ENCODE results near the gene UTRN.

The UTRN gene

GRCh38 chr6:144307880-144308279, 22.7 kb downstream of the UTRN start:
- Mint-ChIP-seq H3K4me1 (ENCODE audit: low read depth in 2 of 2) (peaks cover 34 to 45% of the 10 kb centered on the region in 2 donors), H3K36me3 (ENCODE audit: insufficient read depth) (no peaks in the 10 kb centered on the region), H3K27me3 (no peaks in the 10 kb centered on the region), H3K27ac (no peak overlapping the region), H3K4me3 (no peak overlapping the region), H3K9me3 (no peaks in the 10 kb centered on the region)
- ATAC-seq (replicated peaks) (no peak), DNase-seq (no peak)

- ATAC-seq (replicated peaks) (no peak), DNase-seq (no peak)
- Mint-ChIP-seq H3K4me1 (ENCODE audit: low read depth in 2 of 2) (peaks cover 20 to 39% of the 10 kb centered on the region in 2 donors), H3K27me3 (no peaks in the 10 kb centered on the region), H3K27ac (peak overlapping the region; percentile 52 to 64), H3K9me3 (no peaks in the 10 kb centered on the region), H3K36me3 (ENCODE audit: insufficient read depth) (no peaks in the 10 kb centered on the region), H3K4me3 (peak overlapping the region; percentile 74 to 75)
Measured at GRCh38 chr6:144310765-144311164, 25.6 kb downstream of the UTRN start.

GRCh38 chr6:144311361-144311760, 26.2 kb downstream of the UTRN start:
- Mint-ChIP-seq H3K4me3 (peak overlapping the region; percentile 74 to 75), H3K36me3 (ENCODE audit: insufficient read depth) (no peaks in the 10 kb centered on the region), H3K27me3 (no peaks in the 10 kb centered on the region), H3K27ac (peak overlapping the region; percentile 52 to 64), H3K4me1 (ENCODE audit: low read depth in 2 of 2) (peaks cover 17 to 37% of the 10 kb centered on the region in 2 donors), H3K9me3 (no peaks in the 10 kb centered on the region)
- ATAC-seq (replicated peaks) (no peak), DNase-seq (no peak)

- Mint-ChIP-seq H3K36me3 (ENCODE audit: insufficient read depth) (no peaks in the 10 kb centered on the region), H3K9me3 (no peaks in the 10 kb centered on the region), H3K4me1 (ENCODE audit: low read depth in 2 of 2) (peaks cover 22 to 37% of the 10 kb centered on the region in 2 donors), H3K27me3 (no peaks in the 10 kb centered on the region), H3K27ac (no peak overlapping the region), H3K4me3 (no peak overlapping the region)
- no peak for ATAC-seq (replicated peaks)
- DNase-seq = no peak
Measured at GRCh38 chr6:144314003-144314485, 28.9 kb downstream of the UTRN start.

- no peak overlapping the region for H3K27ac Mint-ChIP-seq
- no peaks in the 10 kb centered on the region for H3K9me3 Mint-ChIP-seq
- DNase-seq = no peak
- ATAC-seq (replicated peaks) = no peak
- no peak overlapping the region for H3K4me3 Mint-ChIP-seq
- peaks cover 21 to 35% of the 10 kb centered on the region in 2 donors for H3K4me1 Mint-ChIP-seq (ENCODE audit: low read depth in 2 of 2)
- H3K36me3 Mint-ChIP-seq (ENCODE audit: insufficient read depth) = no peaks in the 10 kb centered on the region
- no peaks in the 10 kb centered on the region for H3K27me3 Mint-ChIP-seq
Measured at GRCh38 chr6:144314562-144314961, 29.4 kb downstream of the UTRN start.

DNA sequence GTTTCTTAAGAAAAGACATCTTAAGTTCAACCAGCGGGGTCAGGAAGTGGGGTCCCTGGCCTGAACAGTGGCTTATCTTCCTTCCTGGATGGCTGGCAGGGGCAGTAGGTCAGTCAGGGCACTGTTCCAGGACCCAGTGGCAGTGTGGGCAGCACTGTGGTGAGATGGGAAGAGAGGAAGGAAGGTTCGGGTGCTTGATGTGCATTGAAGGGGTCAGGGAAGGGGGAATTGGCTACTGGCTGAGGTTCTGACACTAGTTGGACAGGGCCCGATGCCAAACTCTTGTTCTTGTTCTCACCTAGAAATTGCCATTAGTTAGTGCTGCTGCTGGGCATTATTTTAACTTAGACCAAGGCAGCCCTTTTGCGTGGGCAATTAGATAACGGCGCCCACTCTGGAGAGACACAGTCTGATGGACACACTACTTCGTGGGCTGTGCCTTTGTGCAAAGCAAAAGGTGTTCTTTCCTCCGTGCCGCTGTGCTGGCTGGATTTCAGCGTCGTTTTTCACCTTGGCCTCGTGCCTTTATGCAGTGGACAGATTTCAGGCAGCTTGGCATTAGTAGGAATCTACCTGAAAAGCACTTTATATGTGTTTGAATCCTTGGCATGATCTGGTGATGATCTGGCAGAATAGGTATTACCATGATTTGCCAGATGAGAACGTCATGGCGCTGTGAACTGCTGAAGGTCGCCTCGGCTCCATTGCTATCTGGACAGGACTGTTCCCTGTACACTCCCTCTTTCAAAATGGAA, 30.3 kb downstream of the UTRN start:
- Mint-ChIP-seq H3K9me3 (no peaks in the 10 kb centered on the region), H3K4me1 (ENCODE audit: low read depth in 2 of 2) (peaks cover 16 to 31% of the 10 kb centered on the region in 2 donors), H3K27me3 (no peaks in the 10 kb centered on the region), H3K36me3 (ENCODE audit: insufficient read depth) (no peaks in the 10 kb centered on the region), H3K27ac (peak overlapping the region in 1 of 2 donors; percentile 66), H3K4me3 (no peak overlapping the region)
- ATAC-seq (replicated peaks) (no peak), DNase-seq (no peak)

DNA sequence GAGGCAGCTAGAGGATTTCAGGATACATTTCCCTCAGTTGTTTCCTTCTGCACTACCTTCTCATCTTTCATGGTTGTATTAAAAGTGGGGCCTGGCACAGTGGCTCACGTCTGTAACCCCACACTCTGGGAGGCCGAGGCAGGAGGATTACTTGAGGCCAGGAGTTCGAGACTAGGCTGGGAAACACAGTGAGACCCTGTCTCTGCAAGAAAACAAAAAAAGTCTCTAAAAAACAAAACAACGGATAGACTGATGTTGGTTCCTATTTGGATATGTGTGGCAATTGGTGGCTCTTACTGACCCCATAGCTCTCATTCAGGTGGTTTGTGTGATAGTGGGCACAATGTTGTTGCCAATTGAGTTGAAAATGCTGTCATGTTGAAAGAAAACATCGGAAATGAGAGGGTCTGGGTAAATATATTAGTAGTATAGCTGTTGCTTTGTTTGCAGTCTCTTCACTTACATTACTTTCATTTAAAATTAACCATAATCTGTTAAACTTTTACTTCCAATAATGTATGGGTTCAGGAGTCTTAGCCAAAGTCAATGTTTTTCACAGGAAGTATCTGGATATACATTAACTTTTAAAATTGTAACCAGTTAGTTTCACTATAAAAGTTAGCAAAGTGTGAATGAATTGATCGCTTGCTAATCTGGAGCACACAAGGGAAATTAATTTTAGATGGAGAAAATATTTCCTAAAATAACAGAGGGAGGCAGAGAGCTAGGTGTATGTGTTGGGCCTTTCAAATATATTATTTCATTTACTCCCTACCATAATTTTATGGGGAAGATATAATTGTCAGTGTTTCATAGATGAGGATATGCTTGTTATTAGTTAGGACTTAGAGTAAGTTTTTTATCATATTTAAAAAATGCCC, 31.1 kb downstream of the UTRN start:
- Mint-ChIP-seq H3K36me3 (ENCODE audit: insufficient read depth) (no peaks in the 10 kb centered on the region), H3K9me3 (no peaks in the 10 kb centered on the region), H3K27me3 (no peaks in the 10 kb centered on the region), H3K4me3 (no peak overlapping the region), H3K27ac (peak overlapping the region in 1 of 2 donors; percentile 66), H3K4me1 (ENCODE audit: low read depth in 2 of 2) (peaks cover 12 to 24% of the 10 kb centered on the region in 2 donors)
- DNase-seq (no peak), ATAC-seq (replicated peaks) (no peak)

GRCh38 chr6:144316862-144317195, 31.7 kb downstream of the UTRN start:
- no peaks in the 10 kb centered on the region for H3K9me3 Mint-ChIP-seq
- ATAC-seq (replicated peaks) (no peak), DNase-seq (no peak)
- H3K4me3 Mint-ChIP-seq = no peak overlapping the region
- peaks cover 12 to 23% of the 10 kb centered on the region in 2 donors for H3K4me1 Mint-ChIP-seq (ENCODE audit: low read depth in 2 of 2)
- no peaks in the 10 kb centered on the region for H3K36me3 Mint-ChIP-seq (ENCODE audit: insufficient read depth)
- peak overlapping the region in 1 of 2 donors; percentile 66 for H3K27ac Mint-ChIP-seq
- H3K27me3 Mint-ChIP-seq = no peaks in the 10 kb centered on the region

DNA sequence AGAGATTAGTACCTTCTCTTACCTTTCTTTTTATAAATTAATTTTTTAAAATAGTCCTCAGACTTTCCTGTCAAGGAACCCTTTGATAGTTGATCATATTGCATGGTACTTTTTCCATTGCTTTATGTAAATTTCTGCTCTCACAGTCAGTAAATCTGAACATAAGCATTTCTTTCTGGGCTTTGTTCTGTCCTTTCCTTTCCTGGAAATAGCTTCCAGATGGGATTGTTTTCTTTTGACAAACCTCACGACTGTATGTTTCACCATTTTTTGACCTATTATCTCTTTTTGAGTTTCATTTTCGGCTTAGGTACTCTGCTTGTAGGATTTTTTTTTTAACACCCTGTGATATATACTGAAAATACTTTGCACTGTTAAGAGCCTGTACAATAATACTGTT, 32.6 kb downstream of the UTRN start:
- peak overlapping the region in 1 of 2 donors; percentile 15 for H3K4me3 Mint-ChIP-seq
- H3K27me3 Mint-ChIP-seq = no peaks in the 10 kb centered on the region
- DNase-seq (no peak), ATAC-seq (replicated peaks) (no peak)
- no peaks in the 10 kb centered on the region for H3K36me3 Mint-ChIP-seq (ENCODE audit: insufficient read depth)
- H3K4me1 Mint-ChIP-seq (ENCODE audit: low read depth in 2 of 2) = peaks cover 12 to 22% of the 10 kb centered on the region in 2 donors
- no peaks in the 10 kb centered on the region for H3K9me3 Mint-ChIP-seq
- H3K27ac Mint-ChIP-seq = no peak overlapping the region

GRCh38 chr6:144319211-144319610, 34.1 kb downstream of the UTRN start:
- H3K4me1 Mint-ChIP-seq (ENCODE audit: low read depth in 2 of 2) = peaks cover 12 to 19% of the 10 kb centered on the region in 2 donors
- no peaks in the 10 kb centered on the region for H3K36me3 Mint-ChIP-seq (ENCODE audit: insufficient read depth)
- no peak overlapping the region for H3K27ac Mint-ChIP-seq
- no peaks in the 10 kb centered on the region for H3K9me3 Mint-ChIP-seq
- no peak overlapping the region for H3K4me3 Mint-ChIP-seq
- no peak for ATAC-seq (replicated peaks)
- no peaks in the 10 kb centered on the region for H3K27me3 Mint-ChIP-seq
- DNase-seq = no peak

GRCh38 chr6:144320741-144321140, 35.6 kb downstream of the UTRN start:
- H3K4me3 Mint-ChIP-seq = no peak overlapping the region
- H3K27me3 Mint-ChIP-seq = no peaks in the 10 kb centered on the region
- peaks cover 10 to 19% of the 10 kb centered on the region in 2 donors for H3K4me1 Mint-ChIP-seq (ENCODE audit: low read depth in 2 of 2)
- no peak for ATAC-seq (replicated peaks)
- H3K27ac Mint-ChIP-seq = no peak overlapping the region
- DNase-seq = no peak
- no peaks in the 10 kb centered on the region for H3K9me3 Mint-ChIP-seq
- H3K36me3 Mint-ChIP-seq (ENCODE audit: insufficient read depth) = no peaks in the 10 kb centered on the region

- H3K36me3 Mint-ChIP-seq (ENCODE audit: insufficient read depth) = no peaks in the 10 kb centered on the region
- H3K9me3 Mint-ChIP-seq = no peaks in the 10 kb centered on the region
- H3K27me3 Mint-ChIP-seq = no peaks in the 10 kb centered on the region
- no peak overlapping the region for H3K4me3 Mint-ChIP-seq
- DNase-seq (no peak), ATAC-seq (replicated peaks) (no peak)
- peaks cover 2 to 13% of the 10 kb centered on the region in 2 donors for H3K4me1 Mint-ChIP-seq (ENCODE audit: low read depth in 2 of 2)
- peak overlapping the region in 1 of 2 donors; percentile 25 for H3K27ac Mint-ChIP-seq
Measured at GRCh38 chr6:144321839-144322591, 36.9 kb downstream of the UTRN start.

- Mint-ChIP-seq H3K36me3 (ENCODE audit: insufficient read depth) (no peaks in the 10 kb centered on the region), H3K27me3 (no peaks in the 10 kb centered on the region), H3K4me3 (no peak overlapping the region), H3K27ac (no peak overlapping the region), H3K9me3 (no peaks in the 10 kb centered on the region), H3K4me1 (ENCODE audit: low read depth in 2 of 2) (peaks cover 8 to 20% of the 10 kb centered on the region in 2 donors)
- ATAC-seq (replicated peaks) (no peak), DNase-seq (no peak)
Measured at GRCh38 chr6:144325232-144325631, 40.1 kb downstream of the UTRN start.

All from effector memory CD8-positive, alpha-beta T cell (primary cell).